HG03175 (cell line): ENCODE measurements around the gene ZNF140.

Experiments used
- ATAC-seq: cut with Tn5 transposase; IDR thresholded peaks from one replicate; pipeline ENCODE4 v1.9.1; 2021; ENCODE audit warnings: mild to moderate bottlenecking, moderate library complexity; ENCODE audit not compliant: unreplicated experiment

Gene ZNF140

DNA sequence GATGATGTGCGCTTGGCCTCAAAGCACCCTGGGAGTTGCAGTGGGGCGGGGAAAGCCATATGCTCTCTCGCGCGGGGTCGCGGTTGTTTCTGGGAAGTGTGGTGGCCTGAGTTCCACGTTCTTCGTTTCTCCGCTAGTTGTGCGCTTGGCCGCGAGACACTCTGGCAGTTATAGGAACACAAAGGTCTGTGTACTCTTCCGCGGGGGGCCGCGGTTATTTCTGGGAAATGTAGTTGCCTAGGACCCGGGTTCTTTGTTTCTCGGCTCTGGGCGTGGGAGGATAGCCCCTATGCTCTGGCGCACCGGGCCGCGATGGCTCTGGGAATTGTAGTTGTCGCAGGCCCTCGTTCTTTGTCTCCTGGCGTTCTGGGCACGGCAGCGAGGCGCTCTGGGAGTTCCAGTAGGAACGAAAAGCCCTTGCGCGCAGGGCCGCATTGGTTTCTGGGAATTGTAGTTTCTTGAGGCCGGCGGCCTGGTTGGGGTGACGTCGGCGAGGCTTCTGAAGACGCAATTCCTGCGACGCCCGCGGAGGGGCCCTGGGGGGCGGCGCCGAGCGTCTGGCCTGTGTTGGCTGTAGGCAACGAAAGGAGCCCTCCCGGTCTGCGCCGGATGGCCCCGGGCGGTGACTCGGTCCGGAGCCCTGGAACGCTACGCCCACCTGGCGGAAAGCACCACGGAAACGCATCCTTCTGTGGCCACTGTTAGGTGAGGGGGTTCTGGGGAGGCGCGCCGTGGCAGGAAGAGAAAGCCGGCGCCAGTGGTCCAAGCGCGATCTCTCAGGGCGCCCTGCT, at the start of gene ZNF140:
ZNF140 (plus strand) TSS at position 556 of the 791 bp plus-strand sequence. CDS start 398 bp downstream, outside the sequence.
- ATAC-seq = peak; percentile 77

DNA sequence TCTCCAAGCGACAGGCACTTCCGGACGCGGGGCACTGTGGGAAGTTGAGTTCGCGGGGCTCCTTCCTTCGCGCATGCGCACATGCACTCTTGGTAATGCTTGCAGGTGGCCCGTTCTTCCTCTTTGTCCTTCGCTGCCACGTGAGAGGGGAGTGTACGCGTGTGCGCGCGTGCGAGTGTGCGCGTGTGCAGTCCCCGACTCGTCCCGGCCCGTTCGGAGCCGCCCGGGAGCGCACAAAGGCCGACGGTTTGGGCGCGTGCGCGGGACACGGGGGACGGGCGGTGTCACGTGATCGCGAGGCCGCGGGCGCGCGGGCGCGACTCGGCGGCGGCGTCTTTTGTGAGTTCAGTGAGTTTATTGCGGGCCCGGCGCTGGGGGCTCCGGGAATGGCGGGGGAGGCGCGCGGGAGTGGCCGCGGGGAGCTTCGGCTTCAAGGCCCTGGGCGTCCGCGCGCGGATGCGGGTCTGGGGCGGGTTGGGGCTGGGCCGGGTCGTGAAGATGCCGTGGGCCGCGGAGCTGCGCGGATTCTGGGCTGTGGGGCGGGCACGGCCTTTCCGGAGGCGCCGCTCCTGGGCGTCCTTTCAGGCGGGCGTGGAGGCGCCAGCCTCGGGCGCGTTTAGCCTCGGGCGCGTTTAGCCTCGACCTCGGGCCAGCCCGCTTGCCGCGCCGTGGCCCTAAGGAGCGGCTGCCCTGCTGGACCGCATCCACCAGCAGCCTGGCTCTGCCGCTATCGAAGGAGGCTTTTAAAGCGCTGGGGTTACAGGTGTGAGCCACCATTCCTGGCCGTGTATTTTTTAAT, 43.3 kb upstream of the ZNF140 start, which contains the start of gene ZNF84:
ZNF84 (plus strand) TSS at position 303 of the 799 bp plus-strand sequence. CDS start 3,959 bp downstream, outside the sequence.
- peak; percentile 96 for ATAC-seq

DNA sequence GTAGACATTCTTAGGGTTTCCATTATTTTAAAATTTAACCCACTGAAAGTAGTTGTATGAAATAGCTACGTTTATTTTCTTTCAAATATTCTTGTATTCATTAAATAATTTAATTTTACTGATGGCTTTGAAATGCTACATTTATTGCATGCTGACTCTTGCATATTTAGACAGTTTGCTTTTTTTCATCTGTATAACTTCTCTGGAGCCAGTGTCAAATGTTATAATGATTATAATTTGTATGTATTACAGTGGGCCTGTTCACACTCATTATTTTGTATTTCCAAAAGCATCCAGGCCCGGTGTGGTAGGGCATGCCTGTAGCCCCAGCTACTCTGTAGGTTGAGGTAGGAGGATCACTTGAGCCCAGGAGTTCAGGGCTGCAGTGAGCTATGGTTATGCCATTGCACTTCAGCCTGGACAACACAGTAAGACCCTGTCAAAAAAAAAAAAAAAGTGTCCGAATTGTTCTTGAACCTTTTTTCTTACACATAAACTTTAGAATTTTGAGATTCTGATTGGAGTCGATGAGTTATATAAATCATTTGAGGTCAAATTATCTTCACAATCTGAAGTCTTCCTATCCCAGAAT, 42.5 kb upstream of the ZNF140 start:
- no peak for ATAC-seq

DNA sequence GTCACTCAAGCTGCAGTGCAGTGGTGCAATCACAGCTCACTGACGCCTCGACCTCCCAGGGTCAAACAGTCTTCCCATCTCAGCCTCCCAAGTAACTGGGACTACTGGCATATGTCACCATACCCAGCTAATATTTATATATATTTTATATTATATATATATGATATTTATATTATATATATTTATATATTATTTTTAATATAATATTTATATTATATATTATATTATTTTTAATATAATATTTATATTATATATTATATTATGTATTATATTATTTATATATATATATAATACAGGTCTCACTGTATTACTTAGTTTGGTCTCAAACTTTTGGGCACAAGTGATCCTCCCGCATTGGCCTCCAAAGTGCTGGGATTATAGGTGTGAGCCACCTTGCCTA, 34.0 kb upstream of the ZNF140 start:
- ATAC-seq = no peak

DNA sequence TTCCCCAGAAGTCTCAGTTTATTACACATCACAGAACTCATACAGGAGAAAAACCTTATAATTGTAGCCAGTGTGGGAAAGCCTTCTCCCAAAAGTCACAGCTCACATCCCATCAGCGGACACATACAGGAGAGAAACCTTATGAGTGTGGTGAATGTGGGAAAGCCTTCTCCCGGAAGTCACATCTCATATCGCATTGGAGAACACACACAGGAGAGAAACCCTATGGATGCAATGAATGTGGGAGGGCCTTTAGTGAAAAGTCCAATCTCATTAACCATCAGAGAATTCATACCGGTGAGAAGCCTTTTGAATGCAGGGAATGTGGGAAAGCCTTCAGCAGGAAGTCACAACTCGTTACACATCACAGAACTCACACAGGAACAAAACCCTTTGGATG, 23.3 kb upstream of the ZNF140 start:
- ATAC-seq = no peak

DNA sequence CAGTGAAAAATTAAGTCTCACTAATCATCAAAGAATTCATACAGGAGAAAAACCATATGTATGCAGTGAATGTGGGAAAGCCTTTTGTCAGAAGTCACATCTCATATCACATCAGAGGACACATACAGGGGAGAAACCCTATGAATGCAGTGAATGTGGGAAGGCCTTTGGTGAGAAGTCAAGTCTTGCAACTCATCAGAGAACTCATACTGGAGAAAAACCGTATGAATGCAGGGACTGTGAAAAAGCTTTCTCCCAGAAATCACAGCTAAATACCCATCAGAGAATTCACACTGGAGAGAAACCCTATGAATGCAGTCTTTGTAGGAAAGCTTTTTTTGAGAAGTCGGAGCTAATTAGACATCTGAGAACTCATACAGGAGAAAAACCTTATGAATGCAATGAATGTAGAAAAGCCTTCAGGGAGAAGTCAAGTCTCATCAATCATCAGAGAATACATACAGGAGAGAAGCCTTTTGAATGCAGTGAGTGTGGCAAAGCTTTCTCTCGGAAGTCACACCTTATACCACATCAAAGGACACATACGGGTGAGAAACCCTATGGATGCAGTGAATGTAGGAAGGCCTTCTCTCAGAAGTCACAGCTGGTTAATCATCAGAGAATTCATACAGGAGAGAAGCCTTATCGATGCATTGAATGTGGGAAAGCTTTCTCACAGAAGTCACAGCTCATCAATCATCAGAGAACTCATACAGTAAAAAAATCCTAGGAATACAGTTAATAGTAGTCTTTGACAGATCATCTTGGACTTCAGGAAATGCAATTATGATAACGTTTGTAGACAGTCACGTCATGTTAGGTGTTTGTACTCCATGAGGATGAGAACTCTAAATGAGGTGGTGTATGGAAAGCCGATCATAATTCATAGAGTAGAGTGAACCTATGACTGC, 22.3 kb upstream of the ZNF140 start:
- ATAC-seq = no peak

DNA sequence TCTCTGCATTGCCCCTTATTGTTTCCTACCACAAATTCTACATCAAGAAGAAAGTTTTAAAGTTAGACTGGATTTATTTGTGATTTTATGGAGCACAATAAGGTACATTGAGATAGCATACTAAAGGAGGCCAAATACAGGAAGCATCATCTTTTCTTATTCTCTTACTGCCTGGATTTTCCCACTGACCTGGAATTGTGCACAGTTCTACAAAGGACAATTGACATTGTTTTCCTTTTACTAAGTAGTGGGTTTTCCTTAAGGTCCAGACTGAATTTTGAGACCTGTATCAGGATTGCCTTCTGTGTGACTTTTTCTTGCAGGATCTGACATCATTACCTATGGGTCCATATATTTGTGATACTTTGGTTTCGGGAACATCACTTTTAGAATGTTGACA, 18.8 kb upstream of the ZNF140 start:
- ATAC-seq = no peak

DNA sequence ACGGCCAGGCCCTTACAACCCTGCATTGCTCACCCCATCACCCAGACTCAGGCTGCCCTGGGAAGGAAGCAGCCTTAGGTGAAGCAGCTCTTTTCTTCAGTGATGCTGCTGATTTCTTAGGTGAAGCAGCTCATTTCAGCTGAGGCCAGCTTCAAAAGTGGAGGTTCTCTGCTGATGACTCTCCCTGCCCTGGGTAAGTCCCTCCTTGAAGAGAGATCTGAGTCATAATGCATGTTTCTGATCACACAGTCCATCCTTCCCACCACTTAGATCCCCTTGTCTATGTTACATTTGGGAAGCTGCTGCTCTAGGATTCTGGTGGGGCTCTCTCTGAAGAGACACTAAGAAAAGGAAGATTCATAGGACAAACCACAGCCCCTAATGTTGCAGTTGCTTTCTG, 17.2 kb upstream of the ZNF140 start:
- ATAC-seq = no peak

DNA sequence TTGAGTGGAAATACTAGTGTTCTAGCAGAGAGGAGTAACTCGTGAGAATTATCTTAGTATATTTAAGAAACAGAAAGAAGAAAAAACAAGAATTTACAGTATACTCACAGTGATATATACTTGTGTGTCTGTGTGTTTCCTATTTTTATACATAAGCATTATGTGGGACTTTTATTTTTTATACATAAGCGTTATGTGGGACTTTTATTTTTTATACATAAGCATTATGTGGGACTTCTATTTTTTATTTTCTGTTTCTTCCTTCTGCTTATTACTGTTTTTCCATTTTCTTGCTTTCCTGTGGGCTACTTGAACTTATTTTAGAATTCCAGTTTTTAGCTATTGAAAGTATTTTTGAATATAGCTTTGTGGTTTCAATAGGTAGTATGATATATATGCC, 6.9 kb upstream of the ZNF140 start:
- ATAC-seq = no peak

DNA sequence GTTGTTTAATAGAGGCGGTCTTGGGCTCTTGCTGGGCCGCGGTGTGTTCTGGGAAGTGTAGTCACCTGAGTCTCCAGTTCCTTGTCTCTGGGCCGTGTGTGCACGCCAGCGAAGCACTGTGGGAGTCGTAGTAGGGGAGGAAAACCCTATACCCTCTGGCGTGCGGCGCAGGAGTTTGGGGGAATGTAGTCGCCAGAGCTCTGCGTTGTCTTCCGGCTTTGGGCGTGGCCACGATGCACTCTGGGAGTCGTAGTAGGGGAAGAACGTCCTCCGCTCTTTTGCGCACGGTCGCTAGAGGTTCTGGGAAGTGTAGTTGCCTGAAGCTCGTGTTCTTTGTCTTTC, 726 bp upstream of the ZNF140 start:
- peak; percentile 79 for ATAC-seq

DNA sequence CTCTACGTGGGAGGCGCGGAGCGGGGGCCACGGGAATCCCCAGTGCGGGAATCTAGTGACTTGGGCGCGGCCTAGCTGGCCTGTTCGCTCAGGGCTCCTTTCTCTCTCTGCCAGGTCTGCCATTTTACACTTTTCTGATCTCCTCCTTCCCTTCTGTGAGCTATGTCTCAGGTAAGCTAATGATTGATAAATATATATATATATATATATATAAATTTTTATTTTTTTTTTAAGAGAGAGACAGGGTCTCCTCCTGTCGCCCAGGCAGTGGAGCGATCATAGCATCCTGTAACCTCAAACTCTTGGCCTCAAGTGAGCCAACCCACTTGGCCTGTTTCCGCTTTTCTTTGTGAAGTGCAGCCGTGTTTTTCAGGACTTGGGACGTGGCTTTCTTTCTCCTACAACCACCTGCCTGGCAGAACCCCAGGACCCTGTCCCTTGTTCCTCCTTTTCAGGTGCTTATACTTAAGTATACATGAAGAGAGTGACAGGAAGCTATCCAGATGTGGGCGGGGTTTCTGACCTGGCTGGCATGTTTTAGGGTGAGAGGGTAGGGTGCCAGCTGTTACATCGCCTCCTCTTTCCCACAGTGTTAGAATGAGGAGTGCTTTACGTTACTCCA, 547 bp downstream of the ZNF140 start:
- ATAC-seq = no peak

DNA sequence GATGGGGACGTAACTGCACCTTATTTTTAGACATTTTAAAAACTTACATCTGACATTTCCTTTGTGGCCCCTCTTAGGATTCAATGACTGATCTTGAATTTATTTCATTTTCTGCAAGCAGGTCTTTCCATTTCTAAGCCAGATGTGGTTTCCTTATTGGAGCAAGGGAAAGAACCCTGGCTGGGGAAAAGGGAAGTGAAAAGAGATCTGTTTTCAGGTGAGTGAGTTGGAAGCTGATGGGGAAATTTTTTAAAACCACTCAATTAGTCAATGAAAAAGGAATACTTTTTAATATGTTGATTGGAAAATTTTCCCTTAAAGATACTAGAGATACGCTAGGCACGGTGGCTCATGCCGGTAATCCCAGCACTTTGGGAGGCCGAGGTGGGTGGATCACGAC, 2.6 kb downstream of the ZNF140 start:
- no peak for ATAC-seq

DNA sequence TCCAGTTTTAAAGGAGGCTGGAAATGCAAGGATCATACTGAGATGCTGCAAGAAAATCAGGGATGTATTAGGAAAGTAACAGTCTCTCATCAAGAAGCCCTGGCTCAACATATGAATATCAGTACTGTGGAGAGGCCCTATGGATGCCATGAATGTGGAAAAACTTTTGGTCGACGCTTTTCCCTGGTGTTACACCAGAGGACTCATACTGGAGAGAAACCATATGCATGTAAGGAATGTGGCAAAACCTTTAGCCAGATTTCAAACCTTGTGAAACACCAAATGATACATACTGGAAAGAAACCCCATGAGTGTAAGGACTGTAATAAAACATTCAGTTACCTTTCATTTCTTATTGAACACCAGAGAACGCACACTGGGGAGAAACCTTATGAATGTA, 24.9 kb downstream of the ZNF140 start:
- no peak for ATAC-seq

DNA sequence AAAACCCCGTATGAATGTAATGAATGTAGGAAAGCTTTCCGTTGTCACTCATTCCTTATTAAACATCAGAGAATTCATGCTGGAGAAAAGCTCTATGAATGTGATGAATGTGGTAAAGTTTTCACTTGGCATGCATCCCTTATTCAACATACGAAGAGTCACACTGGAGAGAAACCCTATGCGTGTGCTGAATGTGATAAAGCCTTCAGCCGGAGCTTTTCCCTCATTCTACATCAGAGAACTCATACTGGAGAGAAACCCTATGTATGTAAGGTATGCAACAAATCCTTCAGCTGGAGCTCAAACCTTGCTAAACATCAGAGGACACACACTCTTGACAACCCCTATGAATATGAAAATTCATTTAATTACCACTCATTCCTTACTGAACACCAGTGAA, 25.5 kb downstream of the ZNF140 start:
- ATAC-seq = no peak

DNA sequence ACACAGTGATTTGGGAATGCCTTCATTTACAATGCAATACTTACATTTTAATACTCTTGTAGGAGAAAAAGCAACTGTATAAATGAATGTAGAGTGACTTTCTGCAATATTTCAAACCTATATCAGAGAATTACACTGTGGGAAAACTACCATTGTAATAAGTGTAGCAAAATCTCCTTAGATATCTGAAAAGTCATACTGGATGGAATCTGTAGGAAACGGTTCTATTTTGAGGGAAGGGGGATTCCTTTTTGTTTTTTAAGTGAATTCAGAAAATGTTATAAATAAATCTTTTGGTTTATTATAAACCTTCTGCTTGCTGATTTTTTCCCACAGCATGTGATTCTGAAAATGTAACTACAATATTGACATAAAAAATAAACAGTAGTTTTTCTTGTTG, 26.4 kb downstream of the ZNF140 start:
- ATAC-seq = no peak

DNA sequence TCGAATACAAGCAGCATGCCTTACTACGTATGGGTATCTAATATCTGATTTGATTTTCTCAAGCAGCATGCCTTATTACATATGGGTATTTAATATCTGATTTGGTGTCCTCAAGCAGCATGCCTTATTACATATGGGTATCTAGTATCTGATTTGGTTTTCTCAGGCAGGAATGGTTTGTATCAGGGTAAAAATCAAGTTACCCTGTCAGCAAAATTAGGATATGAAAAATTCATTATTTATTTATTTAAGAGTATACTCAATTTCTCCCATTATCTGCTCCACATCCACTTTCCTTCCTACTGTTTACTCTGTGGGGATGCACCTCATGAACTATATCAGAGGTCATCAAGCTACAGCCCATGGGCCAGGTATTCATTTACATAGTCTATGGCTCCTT, 27.4 kb downstream of the ZNF140 start:
- ATAC-seq = no peak

DNA sequence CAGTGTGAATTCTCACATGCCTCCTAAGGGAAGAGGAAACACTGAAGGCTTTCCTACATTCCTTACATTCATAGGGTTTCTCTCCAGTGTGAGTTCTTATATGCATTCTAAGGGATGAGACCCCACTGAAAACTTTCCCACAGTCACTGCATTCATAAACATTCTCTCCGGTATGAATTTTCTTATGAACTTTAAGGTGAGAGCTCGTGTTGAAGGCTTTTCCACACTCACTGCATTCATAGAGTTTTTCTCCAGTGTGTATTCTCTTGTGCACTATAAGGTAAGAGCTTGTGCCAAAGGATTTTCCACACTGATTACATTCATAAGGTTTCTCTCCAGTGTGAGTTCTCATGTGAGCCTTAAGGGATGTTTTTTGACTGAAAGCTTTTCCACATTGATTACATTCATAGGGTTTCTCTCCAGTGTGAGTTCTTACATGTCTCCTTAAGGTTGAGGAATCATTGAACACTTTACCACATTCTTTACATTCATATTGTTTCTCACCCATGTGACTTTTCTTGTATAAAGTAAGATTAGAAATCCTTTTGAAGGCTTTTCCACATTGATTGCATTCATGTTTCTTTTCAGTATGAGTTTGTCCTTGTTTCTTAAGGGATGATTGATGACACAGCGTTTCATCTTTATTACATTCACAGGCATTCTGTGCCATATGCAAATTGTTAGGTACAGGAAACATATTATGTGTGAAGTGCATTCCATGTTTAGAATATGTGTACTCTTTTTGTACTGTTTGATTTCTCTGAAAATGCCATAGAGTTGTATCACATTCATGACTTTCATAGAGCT, 39.9 kb downstream of the ZNF140 start:
- no peak for ATAC-seq

DNA sequence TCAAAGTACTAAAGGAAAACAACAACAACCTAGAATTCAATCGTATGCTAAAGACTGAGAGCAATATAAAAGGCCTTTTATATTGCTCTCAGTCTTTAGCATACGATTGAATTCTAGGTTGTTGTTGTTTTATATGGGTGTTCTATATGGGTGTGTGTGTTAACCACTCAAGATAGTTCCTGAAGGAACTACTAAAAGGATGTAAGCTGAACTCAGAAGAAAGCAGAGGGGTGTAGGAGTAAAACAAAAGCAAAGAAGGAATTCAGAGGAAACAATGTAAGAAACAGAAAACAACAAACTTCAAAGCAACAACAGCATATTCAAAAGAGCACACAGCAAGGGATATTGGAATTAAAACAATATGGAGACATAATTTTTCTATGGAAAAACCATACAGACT, 44.0 kb downstream of the ZNF140 start:
- ATAC-seq = no peak

DNA sequence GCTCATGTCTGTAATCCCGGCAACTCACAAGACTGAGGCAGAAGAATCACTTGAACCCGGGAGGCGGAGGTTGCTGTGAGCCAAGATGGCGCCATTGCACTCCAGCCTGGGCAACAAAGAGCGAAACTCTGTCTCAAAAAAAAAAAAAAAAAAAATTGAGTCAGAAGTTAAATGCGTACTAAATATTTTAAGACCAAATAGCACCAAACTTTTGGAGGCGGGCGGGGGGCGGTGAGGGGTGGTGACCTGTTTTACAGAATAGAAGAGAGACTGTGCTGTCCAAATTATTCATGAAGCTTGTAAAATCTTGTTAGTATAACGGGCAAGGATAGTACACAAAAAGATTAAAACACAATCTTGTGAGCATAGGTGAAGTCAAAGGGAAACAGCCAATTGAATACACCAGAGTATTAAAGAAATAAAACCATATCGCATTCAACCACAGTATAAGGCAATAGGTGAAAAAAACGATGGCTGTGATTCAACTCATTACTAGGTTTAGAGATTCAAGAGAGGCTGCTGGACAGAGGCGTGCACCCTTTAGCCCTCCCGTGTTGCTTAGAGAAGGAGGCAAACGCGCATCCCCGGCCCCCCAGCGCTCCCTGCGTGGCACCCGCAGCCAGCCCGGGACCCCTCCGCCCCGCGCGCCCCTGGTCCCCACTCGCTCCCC, 48.8 kb downstream of the ZNF140 start:
- ATAC-seq = no peak
